HG03280 (cell line): Measurements from ENCODE around the gene SETBP1.

Experiments used
- ATAC-seq: cut with Tn5 transposase; IDR thresholded peaks from one replicate; pipeline ENCODE4 v1.9.1; 2021; ENCODE audit warnings: mild to moderate bottlenecking, moderate library complexity; ENCODE audit not compliant: unreplicated experiment

The SETBP1 gene

DNA sequence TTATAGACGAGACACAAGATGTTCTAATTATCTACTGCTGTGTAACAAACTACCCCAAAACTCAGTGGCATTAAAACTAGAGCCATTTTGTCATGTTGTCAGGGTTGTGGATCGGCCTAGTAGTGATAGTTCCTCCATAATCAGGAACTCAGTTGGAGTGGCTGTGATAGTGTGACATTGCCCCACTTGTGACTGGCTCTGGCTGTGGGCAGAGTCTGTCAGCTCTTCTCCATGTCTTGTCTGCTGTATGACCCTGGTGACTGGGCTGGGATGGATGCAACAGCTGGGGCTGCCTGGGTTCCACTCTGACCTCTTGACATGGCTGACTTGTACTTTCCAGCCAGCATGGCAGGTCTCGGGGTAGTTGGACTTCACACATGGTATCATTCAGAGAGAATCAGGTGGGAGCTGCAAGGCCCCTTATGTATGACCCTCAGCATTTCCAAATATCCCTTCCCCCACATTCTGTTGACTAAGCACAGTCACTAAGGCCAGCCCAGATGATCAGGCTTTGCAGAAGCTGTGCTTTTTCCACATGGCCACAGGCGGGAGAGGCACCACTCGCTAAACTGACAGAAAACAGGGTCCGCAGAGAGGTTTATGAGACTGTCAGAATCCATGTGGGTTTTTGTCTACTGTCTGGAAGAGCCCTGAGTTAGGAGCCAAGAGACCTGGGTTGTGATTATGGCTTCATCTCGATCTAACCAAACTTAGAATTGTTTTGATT lies 50.3 kb downstream of the SETBP1 start:
- no peak for ATAC-seq

DNA sequence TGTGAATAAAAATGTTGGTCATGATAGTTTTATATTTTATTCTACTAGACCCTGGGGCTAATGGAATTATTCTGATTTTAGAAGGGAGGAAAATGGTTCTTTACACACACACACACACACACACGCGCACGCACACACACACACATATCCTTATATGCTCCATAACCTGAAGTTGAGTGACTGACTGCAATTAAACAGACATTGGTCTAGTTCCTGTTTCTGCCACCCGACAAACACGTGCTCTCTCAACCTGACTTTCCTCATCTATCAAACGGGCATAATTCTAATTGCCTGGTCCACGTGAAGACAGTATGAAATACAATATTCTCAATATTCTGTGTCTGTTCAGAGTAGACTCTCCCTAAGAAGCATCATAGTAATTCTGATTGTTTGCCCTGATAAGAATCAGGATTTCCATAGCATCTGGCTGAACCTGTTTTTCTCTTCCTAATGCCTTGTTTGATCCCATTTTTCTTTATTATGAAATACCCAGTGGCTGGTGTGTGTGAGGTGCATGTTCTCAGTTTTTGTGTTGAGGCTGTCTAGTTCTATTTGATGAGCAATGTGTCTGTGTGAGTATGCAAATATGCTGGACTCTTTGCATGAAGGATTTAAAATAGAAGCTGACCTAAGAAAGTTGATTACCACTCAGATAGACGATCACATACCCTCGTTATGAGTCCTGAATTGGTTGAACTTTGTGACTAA lies 51.0 kb downstream of the SETBP1 start:
- ATAC-seq, result peak; percentile 50

DNA sequence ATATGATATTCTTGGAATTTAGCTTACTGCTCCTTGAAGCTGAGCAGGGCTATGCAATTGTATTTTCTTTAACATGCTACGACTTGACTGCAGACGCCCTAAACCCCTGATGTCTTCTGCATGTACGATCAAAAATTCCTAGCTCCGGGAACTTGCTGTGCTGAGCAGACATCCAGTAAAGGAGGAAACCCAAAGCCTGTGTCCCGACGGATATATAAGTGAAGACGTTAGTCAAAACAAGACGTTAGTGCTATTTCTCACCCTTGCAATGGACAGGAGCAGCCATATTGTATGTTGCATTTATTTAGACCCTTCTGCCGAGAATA lies 51.5 kb downstream of the SETBP1 start:
- ATAC-seq, result no peak

DNA sequence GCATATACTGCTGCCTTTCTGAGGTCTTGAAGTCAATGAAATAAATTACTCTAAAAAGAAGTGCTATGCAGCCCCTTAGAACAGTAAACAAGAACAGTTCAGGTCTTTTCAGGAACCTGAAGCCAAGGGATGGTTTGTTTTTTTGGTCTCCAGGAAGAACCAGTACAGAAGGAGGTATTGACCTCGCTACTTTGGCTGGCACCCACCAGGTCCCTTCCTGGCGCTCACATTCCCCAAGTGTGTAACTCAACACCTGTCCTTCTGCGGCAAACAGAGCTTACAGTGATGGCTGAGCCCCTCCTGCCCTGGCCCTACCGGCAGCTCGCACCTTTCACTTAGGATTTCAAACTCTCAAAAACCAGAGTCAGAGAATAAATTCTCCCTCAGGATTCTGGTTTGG lies 51.9 kb downstream of the SETBP1 start:
- ATAC-seq, result no peak

GRCh38 chr18:44733069-44733753 lies 52.5 kb downstream of the SETBP1 start:
- no peak for ATAC-seq

- ATAC-seq, result no peak
These were observed 53.2 kb downstream of the SETBP1 start for GRCh38 chr18:44733754-44734465.

- no peak for ATAC-seq
These were observed 54.4 kb downstream of the SETBP1 start for GRCh38 chr18:44735096-44735495.

- no peak for ATAC-seq
These were observed 56.1 kb downstream of the SETBP1 start for GRCh38 chr18:44736664-44737380.

DNA sequence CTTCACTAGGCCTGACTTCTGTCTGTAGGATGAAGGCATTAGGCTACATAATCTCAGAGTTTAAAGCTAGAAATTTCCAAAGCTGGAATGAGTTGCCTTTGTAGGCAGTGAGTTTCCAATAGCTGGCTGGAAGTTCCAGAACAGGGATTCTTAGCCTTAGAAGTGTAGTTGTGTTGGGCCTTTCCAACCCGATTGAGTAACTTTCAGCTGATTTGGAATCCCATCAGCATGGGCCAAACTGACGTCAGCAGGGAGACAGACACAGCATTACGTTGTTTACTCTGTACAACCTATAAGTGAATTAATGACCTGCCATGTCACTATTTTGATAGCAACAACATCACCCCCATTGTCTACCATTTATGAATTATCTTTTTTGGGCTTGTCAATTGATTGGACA lies 56.9 kb downstream of the SETBP1 start:
- no peak for ATAC-seq

- no peak for ATAC-seq
These were observed 59.3 kb downstream of the SETBP1 start for GRCh38 chr18:44740000-44740399.

- no peak for ATAC-seq
These were observed 60.4 kb downstream of the SETBP1 start for GRCh38 chr18:44741085-44741484.

- no peak for ATAC-seq
These were observed 60.8 kb downstream of the SETBP1 start for GRCh38 chr18:44741511-44741910.

DNA sequence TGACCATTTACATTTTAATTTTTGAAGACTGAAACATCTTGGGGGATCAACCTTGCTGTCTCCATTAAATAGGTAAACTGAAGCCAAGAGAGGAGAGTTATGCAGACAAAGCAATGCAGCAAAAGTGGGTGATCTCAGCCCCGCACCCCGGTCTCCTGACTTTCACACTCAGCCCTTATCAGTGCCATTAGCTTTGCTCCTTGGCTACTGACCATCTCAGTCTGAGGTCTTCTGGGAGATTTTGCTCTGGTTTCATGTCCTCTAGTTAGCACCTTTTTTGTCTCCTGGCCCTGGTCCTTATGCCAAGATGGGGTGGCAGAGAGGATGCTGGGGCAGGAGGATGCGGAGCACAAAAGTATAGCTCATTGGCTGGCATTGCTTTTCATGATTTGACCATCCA lies 61.4 kb downstream of the SETBP1 start:
- ATAC-seq, result no peak

- no peak for ATAC-seq
These were observed 62.1 kb downstream of the SETBP1 start for GRCh38 chr18:44742718-44743311.

DNA sequence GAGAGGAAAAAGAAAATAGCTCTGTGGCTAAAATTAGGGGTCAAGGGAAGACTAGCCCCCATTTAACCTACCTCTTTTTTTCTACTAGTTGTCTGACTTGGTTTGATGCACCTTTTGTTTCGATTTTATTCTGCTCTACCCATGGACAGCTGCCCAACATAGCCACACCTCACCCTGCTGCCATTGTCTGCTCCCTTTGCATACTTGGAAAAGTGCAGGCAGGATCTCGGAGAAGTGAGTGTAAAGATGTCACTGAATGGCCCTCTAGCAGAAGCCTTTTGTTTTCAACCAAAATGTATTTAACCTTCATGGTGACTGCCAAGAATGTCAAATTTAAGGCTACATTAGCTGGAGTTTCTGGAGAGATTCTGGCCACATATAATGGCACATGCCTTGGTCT lies 62.9 kb downstream of the SETBP1 start:
- no peak for ATAC-seq

- ATAC-seq, result no peak
These were observed 63.8 kb downstream of the SETBP1 start for GRCh38 chr18:44744161-44745121.

GRCh38 chr18:44747157-44747556 lies 66.5 kb downstream of the SETBP1 start:
- no peak for ATAC-seq

- ATAC-seq, result no peak
These were observed 67.9 kb downstream of the SETBP1 start for GRCh38 chr18:44748582-44748981.

GRCh38 chr18:44750774-44751173 lies 70.1 kb downstream of the SETBP1 start:
- ATAC-seq, result no peak
